ENCODE measurements around the gene NT5E.
"Not testable (repeated sequence)": the region's sequence is repeated elsewhere in the genome, so short reads cannot be mapped to it uniquely, and the experiment has no call there.

Gene NT5E

GRCh38 chr6:85449818-85450759, at the start of gene NT5E:
Gene NT5E (plus strand): TSS chr6:85450083. CDS start chr6:85450140, 57 bp downstream.
- H3K4me3 ChIP-seq (replicated peaks; ENCODE audit: low read depth, low read length): peak within 1 kb of the TSS; percentile 63
- no peak for DNase-seq (ENCODE audit: extremely low read depth, low read depth)
- TF ChIP-seq CTCF (IDR thresholded peaks at IDR 0.05; ENCODE audit: low read depth, low read length, missing control alignments): no peak

GRCh38 chr6:85400331-85400730, 49.6 kb upstream of the NT5E start:
- no peak for TF ChIP-seq CTCF (IDR thresholded peaks at IDR 0.05; ENCODE audit: low read depth, low read length, missing control alignments)
- no peak overlapping the region for H3K4me3 ChIP-seq (replicated peaks; ENCODE audit: low read depth, low read length)
- no peak for DNase-seq (ENCODE audit: extremely low read depth, low read depth)

GRCh38 chr6:85401186-85402021, 48.5 kb upstream of the NT5E start:
- H3K4me3 ChIP-seq (replicated peaks; ENCODE audit: low read depth, low read length): no peak overlapping the region
- no peak for DNase-seq (ENCODE audit: extremely low read depth, low read depth)
- no peak for TF ChIP-seq CTCF (IDR thresholded peaks at IDR 0.05; ENCODE audit: low read depth, low read length, missing control alignments)

GRCh38 chr6:85402071-85402470, 47.8 kb upstream of the NT5E start:
- DNase-seq (ENCODE audit: extremely low read depth, low read depth): no peak
- TF ChIP-seq CTCF (IDR thresholded peaks at IDR 0.05; ENCODE audit: low read depth, low read length, missing control alignments): no peak
- H3K4me3 ChIP-seq (replicated peaks; ENCODE audit: low read depth, low read length): no peak overlapping the region

- no peak for DNase-seq (ENCODE audit: extremely low read depth, low read depth)
- no peak overlapping the region for H3K4me3 ChIP-seq (replicated peaks; ENCODE audit: low read depth, low read length)
- no peak for TF ChIP-seq CTCF (IDR thresholded peaks at IDR 0.05; ENCODE audit: low read depth, low read length, missing control alignments)
These were observed 47.0 kb upstream of the NT5E start for GRCh38 chr6:85402922-85403321.

- H3K4me3 ChIP-seq (replicated peaks; ENCODE audit: low read depth, low read length): no peak overlapping the region
- no peak for TF ChIP-seq CTCF (IDR thresholded peaks at IDR 0.05; ENCODE audit: low read depth, low read length, missing control alignments)
- DNase-seq (ENCODE audit: extremely low read depth, low read depth): no peak
These were observed 46.4 kb upstream of the NT5E start for GRCh38 chr6:85403331-85404015.

GRCh38 chr6:85404016-85404563, 45.8 kb upstream of the NT5E start:
- not testable (repeated sequence) for H3K4me3 ChIP-seq (replicated peaks; ENCODE audit: low read depth, low read length); DNase-seq (ENCODE audit: extremely low read depth, low read depth)

Measured in HFF-Myc (cell line).